GM12878 (cell line): ENCODE measurements around the gene P3H2. TPM values are rescaled to one million over a fixed set of nuclear protein-coding genes. Genes with fewer than 3 reads are reported as not detected.

Source experiments
- ATF7 ChIP-seq: fragments of 450-650 bp; IDR thresholded peaks from 2 replicates; pipeline ENCODE4 v1.6.1; 2016; ENCODE audit warnings: low read depth, mild to moderate bottlenecking
- BRCA1 ChIP-seq: IDR thresholded peaks from 2 replicates; pipeline ENCODE4 v1.6.1; 2011; ENCODE audit warnings: low read depth, low read length, improper control_type of control experiment
- DPF2 ChIP-seq: fragments of 450-650 bp; IDR thresholded peaks from 2 replicates; pipeline ENCODE4 v1.6.1; 2017; ENCODE audit warnings: mild to moderate bottlenecking
- E2F4 ChIP-seq: IDR thresholded peaks from 2 replicates; pipeline ENCODE4 v1.6.1; 2012; ENCODE audit warnings: low read depth, low read length, improper control_type of control experiment
- ETV6 ChIP-seq, 2 experiments: fragments of 450-650 bp in 1 of 2; IDR thresholded peaks in 1 of 2; conservative IDR thresholded peaks in 1 of 2; 2 replicates each; pipeline ENCODE4 v1.6.1; 2014; ENCODE audit warnings: antibody characterized with exemption in 1 of 2, borderline replicate concordance in 1 of 2, low read depth in 1 of 2, mild to moderate bottlenecking in 1 of 2, moderate library complexity in 1 of 2
- FOS ChIP-seq: IDR thresholded peaks from 3 replicates; pipeline ENCODE4 v1.6.1; 2011; ENCODE audit warnings: borderline replicate concordance; ENCODE audit not compliant: insufficient read length; ENCODE audit errors: extremely low read depth
- HCFC1 ChIP-seq: fragments of 150-350 bp; IDR thresholded peaks from 2 replicates; pipeline ENCODE4 v1.6.1; 2014; ENCODE audit warnings: low read length
- IKZF1 ChIP-seq: fragments of 450-650 bp; conservative IDR thresholded peaks from 2 replicates; pipeline ENCODE4 v1.6.1; 2017; ENCODE audit warnings: antibody characterized with exemption, mild to moderate bottlenecking
- IKZF2 ChIP-seq, 2 experiments: fragments of 450-650 bp; IDR thresholded peaks; 2 replicates each; pipeline ENCODE4 v1.6.1; 2017; ENCODE audit warnings: mild to moderate bottlenecking in 2 of 2, moderate library complexity in 2 of 2
- KDM1A ChIP-seq: fragments of 200-600 bp; sonication (generic); IDR thresholded peaks from 2 replicates; pipeline ENCODE4 v1.6.1; 2016; ENCODE audit warnings: borderline replicate concordance
- KLF5 ChIP-seq: fragments of 450-650 bp; IDR thresholded peaks from 2 replicates; pipeline ENCODE4 v1.6.1; 2014; ENCODE audit warnings: mild to moderate bottlenecking; ENCODE audit not compliant: partially characterized antibody
- MYC ChIP-seq: IDR thresholded peaks from 2 replicates; pipeline ENCODE4 v1.6.1; 2011; ENCODE audit warnings: mild to moderate bottlenecking, low read length, moderate library complexity, inconsistent platforms; ENCODE audit not compliant: insufficient read depth, insufficient replicate concordance, insufficient read length, severe bottlenecking
- NBN ChIP-seq: fragments of 450-650 bp; IDR thresholded peaks from 2 replicates; pipeline ENCODE4 v1.6.1; 2016
- NFXL1 ChIP-seq: fragments of 450-650 bp; IDR thresholded peaks from 2 replicates; pipeline ENCODE4 v1.6.1; 2017; ENCODE audit warnings: antibody characterized with exemption, mild to moderate bottlenecking, borderline replicate concordance
- NFYA ChIP-seq: IDR thresholded peaks from 2 replicates; pipeline ENCODE4 v1.6.1; 2011; ENCODE audit warnings: low read depth, mild to moderate bottlenecking, low read length, improper control_type of control experiment, borderline replicate concordance
- PAX8 ChIP-seq: fragments of 450-650 bp; IDR thresholded peaks from 2 replicates; pipeline ENCODE4 v1.6.1; 2017; ENCODE audit warnings: mild to moderate bottlenecking, moderate library complexity
- PML ChIP-seq: IDR thresholded peaks from 2 replicates; pipeline ENCODE4 v1.6.1; 2012; ENCODE audit warnings: low read length, inconsistent platforms
- POLR2AphosphoS2 ChIP-seq: IDR thresholded peaks from 2 replicates; pipeline ENCODE4 v1.6.1; 2011; ENCODE audit warnings: low read depth, mild to moderate bottlenecking, low read length, improper control_type of control experiment, moderate library complexity
- POLR2AphosphoS5 ChIP-seq: IDR thresholded peaks from 2 replicates; pipeline ENCODE4 v1.6.1; 2011; ENCODE audit warnings: mild to moderate bottlenecking, low read length, inconsistent platforms
- RCOR1 ChIP-seq: conservative IDR thresholded peaks from 2 replicates; pipeline ENCODE4 v1.6.1; 2012; ENCODE audit warnings: low read depth, low read length, improper control_type of control experiment
- RELB ChIP-seq: fragments of 450-650 bp; IDR thresholded peaks from 2 replicates; pipeline ENCODE4 v1.6.1; 2017; ENCODE audit warnings: low read depth, mild to moderate bottlenecking, moderate library complexity
- SKIL ChIP-seq: fragments of 450-650 bp; IDR thresholded peaks from 2 replicates; pipeline ENCODE4 v1.6.1; 2017; ENCODE audit warnings: mild to moderate bottlenecking, low read depth, inconsistent platforms; ENCODE audit not compliant: poor library complexity, severe bottlenecking
- SREBF2 ChIP-seq: IDR thresholded peaks from 2 replicates; pipeline ENCODE4 v1.6.1; 2012; ENCODE audit warnings: mild to moderate bottlenecking, low read length
- SRF ChIP-seq, 2 experiments: IDR thresholded peaks; 2 replicates each; pipeline ENCODE4 v1.6.1; 2011; ENCODE audit warnings: low read depth in 2 of 2, low read length in 2 of 2, mild to moderate bottlenecking in 1 of 2, moderate library complexity in 1 of 2
- TCF12 ChIP-seq: IDR thresholded peaks from 2 replicates; pipeline ENCODE4 v1.6.1; 2011; ENCODE audit warnings: low read depth, mild to moderate bottlenecking, low read length
- ZBTB33 ChIP-seq: fragments of 450-650 bp; IDR thresholded peaks from 2 replicates; pipeline ENCODE4 v1.6.1; 2017; ENCODE audit warnings: mild to moderate bottlenecking
- ZNF24 ChIP-seq: fragments of 450-650 bp; IDR thresholded peaks from 2 replicates; pipeline ENCODE4 v1.6.1; 2017; ENCODE audit warnings: antibody characterized with exemption, mild to moderate bottlenecking
- polyA plus RNA-seq, 11 experiments: library from polyadenylated mRNA; depleted of rRNA in 4 of 11; unstranded in 6 of 11; stranded (reverse) in 5 of 11; fragments of >200 nt; fragmentation: Nextera tagmentation in 4 of 11; fragmentation: Illumina TruSeq in 1 of 11; extraction: Ambion mirVana in 4 of 11; extraction: Trizol in 1 of 11; gene quantifications; 1 replicate in 1 of 11; 2 replicates in 10 of 11; pipeline versions ENCODE4 v1.2.1 to v1.2.3, GENCODE V29; 2011 to 2016; ENCODE audit warnings: inconsistent platforms in 2 of 11, missing spikeins in 2 of 11, low read depth in 1 of 11
- total RNA-seq, 4 experiments: library from RNA; depleted of rRNA in 3 of 4; stranded (reverse); fragments of >200 nt in 3 of 4; fragmentation: Illumina TruSeq in 1 of 4; extraction: Trizol in 1 of 4; gene quantifications; 2 replicates each; pipeline versions ENCODE4 v1.2.1 to v1.2.3, GENCODE V29; 2013 to 2021

Gene P3H2
- total and polyA plus RNA-seq, 10 of the 15 experiments (the other 5 are each of a cell fraction or from before 2014, with no cell fraction given): 27.0 to 97.6 (median 83.2) TPM

- TF ChIP-seq SRF (IDR thresholded peaks at IDR 0.05; ENCODE audit: low read depth in 2 of 2, low read length in 2 of 2) (peak in 1 of 2 experiments; percentile 68; a peak in 2 of 4 replicates), MYC (no peak), KLF5 (no peak), PML (peak; percentile 55; the same call in 1 of the 2 replicates), NBN (0 out of 2 replicates have a peak, but pooled peaks have one; percentile 62), FOS (no peak), TCF12 (0 out of 2 replicates have a peak, but pooled peaks have one; percentile 32), NFXL1 (no peak), KDM1A (no peak), IKZF1 (peak; percentile 82), SREBF2 (no peak), ZNF24 (peak; percentile 96), SKIL (peak; percentile 96), IKZF2 (IDR thresholded peaks at IDR 0.05) (peak; percentile 86 to 87), RELB (peak; percentile 81), HCFC1 (no peak), BRCA1 (no peak), ETV6 (conservative IDR thresholded peaks at IDR 0.05 in 1 of 2, IDR thresholded peaks at IDR 0.05 in 1 of 2; ENCODE audit: borderline replicate concordance in 1 of 2, low read depth in 1 of 2) (peak in 1 of 2 experiments; percentile 73; a peak in 1 of 4 replicates), ATF7 (peak; percentile 83), ZBTB33 (no peak), POLR2AphosphoS2 (no peak), RCOR1 (no peak), POLR2AphosphoS5 (no peak), DPF2 (peak; percentile 74), NFYA (no peak), PAX8 (no peak), E2F4 (no peak)
Measured at GRCh38 chr3:190089711-190090110, 31.0 kb downstream of the P3H2 start (continued).
